CD4-positive, alpha-beta T cell (primary cell): ENCODE results near the gene SDC3. TPM values are rescaled to one million over a fixed set of nuclear protein-coding genes. Genes with fewer than 3 reads are reported as not detected.

Experiments used
- ATAC-seq: fragments of 200-7000 bp; cut with Tn5 transposase; one replicate; pipeline ENCODE4 v1.10.0; 2022; ENCODE audit warnings: mild to moderate bottlenecking; ENCODE audit not compliant: poor library complexity
- CTCF ChIA-PET: fragments of 350-600 bp; sonication (Branson Sonifier 250); formaldehyde crosslinking; loops from one replicate; lab custom pipeline; 2021; ENCODE audit warnings: antibody characterized with exemption, inconsistent platforms; lab: Charles Lee
- POLR2A ChIA-PET: fragments of 350-600 bp; sonication (Branson Sonifier 250); formaldehyde crosslinking; loops from one replicate; lab custom pipeline; 2021; ENCODE audit warnings: antibody characterized with exemption, inconsistent platforms; lab: Charles Lee
- DNase-seq, 14 experiments: peaks; one replicate each; pipeline ENCODE4 v3.0.0-alpha.2; 2013 to 2020; ENCODE audit warnings: mixed read lengths in 2 of 14
- H3K27ac ChIP-seq, 2 donors: one replicate each; pipeline versions ENCODE4 v1.5.1 to v1.7.0; 2013; ENCODE audit warnings: low read length in 2 of 2, low read depth in 1 of 2, mild to moderate bottlenecking in 1 of 2
- H3K27me3 ChIP-seq, 2 experiments: 1 replicate in 1 of 2; 2 replicates in 1 of 2; pipeline versions ENCODE4 v1.6.1 to v1.7.0; 2013; ENCODE audit warnings: low read length in 2 of 2, control low read depth in 1 of 2, mild to moderate bottlenecking in 1 of 2, moderate library complexity in 1 of 2; ENCODE audit not compliant: insufficient read depth in 2 of 2, control insufficient read depth in 1 of 2
- H3K36me3 ChIP-seq: one replicate; pipeline ENCODE4 v1.6.1; 2013; ENCODE audit warnings: low read length, control low read depth; ENCODE audit not compliant: insufficient read depth
- H3K4me1 ChIP-seq: one replicate; pipeline ENCODE4 v1.6.1; 2013; ENCODE audit warnings: low read length, control low read depth; ENCODE audit not compliant: insufficient read depth
- H3K4me3 ChIP-seq: one replicate; pipeline ENCODE4 v1.5.1; 2013; ENCODE audit warnings: mild to moderate bottlenecking, low read length, moderate library complexity
- H3K9me3 ChIP-seq, 2 experiments: 1 replicate in 1 of 2; 2 replicates in 1 of 2; pipeline versions ENCODE4 v1.6.1 to v1.7.0; 2013; ENCODE audit warnings: low read length in 2 of 2, mild to moderate bottlenecking in 2 of 2, control low read depth in 1 of 2, moderate library complexity in 1 of 2; ENCODE audit not compliant: control insufficient read depth in 1 of 2, insufficient read depth in 1 of 2
- H3K27ac Mint-ChIP-seq: one replicate; pipeline ENCODE4 v1.8.0; 2020; ENCODE audit warnings: mixed read lengths
- H3K27me3 Mint-ChIP-seq: one replicate; pipeline ENCODE4 v1.8.0; 2021; ENCODE audit warnings: mixed read lengths
- H3K36me3 Mint-ChIP-seq: one replicate; pipeline ENCODE4 v1.8.0; 2021; ENCODE audit warnings: low read depth, mixed read lengths
- H3K4me1 Mint-ChIP-seq: one replicate; pipeline ENCODE4 v1.8.0; 2021; ENCODE audit warnings: low read depth, mixed read lengths
- H3K4me3 Mint-ChIP-seq: one replicate; pipeline ENCODE4 v1.8.0; 2020; ENCODE audit warnings: mild to moderate bottlenecking, mixed read lengths
- H3K9me3 Mint-ChIP-seq: one replicate; pipeline ENCODE4 v1.8.0; 2020; ENCODE audit warnings: mixed read lengths
- CTCF ChIP-seq: fragments of 200-600 bp; IDR thresholded peaks from one replicate; pipeline ENCODE4 v1.8.0; 2022; ENCODE audit warnings: antibody characterized with exemption, mild to moderate bottlenecking
- intact Hi-C, 2 experiments: fragments of 100-400 bp; cut with DNase I in 1 of 2; cut with micrococcal nuclease in 1 of 2; formaldehyde crosslinking; loops; one replicate each; pipeline versions ENCODE4 v1.15.1 to v1.9.0; 2023 to 2025; cut with DNase I, micrococcal nuclease
- total RNA-seq, 174 experiments: library from RNA in 2 of 174; stranded (reverse) in 2 of 174; gene quantifications; one replicate each; pipeline ENCODE4 v1.2.3 and lab custom pipeline; 2021 to 2026

SDC3 gene
- total RNA-seq, 2 experiments from 2014 or later: 0.14 TPM; not detected in 1

DNA sequence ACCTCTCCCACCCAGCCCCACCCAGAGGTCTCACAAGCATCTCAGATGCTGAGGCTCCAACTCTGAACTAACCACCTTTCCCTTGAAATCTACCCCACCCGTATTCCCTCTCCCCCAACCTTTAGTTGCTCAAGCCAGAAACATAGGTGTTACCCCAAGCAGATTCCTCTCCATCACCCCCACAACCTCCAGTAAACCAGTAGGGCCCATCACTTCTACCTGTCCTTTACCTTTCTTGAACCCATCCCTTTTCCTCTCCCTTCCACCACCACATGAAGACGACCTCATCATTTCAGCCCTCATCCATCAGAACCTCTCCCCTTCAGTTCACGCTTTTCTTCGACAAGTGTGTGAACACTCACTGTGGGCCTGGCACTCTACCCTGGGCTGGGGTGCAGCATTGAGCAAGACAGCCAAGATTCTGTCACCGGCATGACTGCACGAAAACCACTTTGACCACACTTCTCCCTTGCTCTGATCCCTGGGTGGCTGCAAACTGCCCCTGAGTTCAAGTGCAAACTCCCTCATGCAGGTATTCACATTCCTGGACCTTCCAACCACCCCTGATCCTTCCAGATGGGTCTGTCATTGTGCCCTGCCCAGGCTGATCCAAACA lies 85.5 kb downstream of the SDC3 start:
- peaks cover 18% of the 10 kb centered on the region for H3K4me1 ChIP-seq
- DNase-seq (peak in 2 of 14 experiments; percentile 34 to 48), ATAC-seq (no peak)
- Mint-ChIP-seq H3K36me3 (no peaks in the 10 kb centered on the region), H3K4me3 (no peak overlapping the region), H3K4me1 (peaks cover 28% of the 10 kb centered on the region), H3K27me3 (peaks cover 86% of the 10 kb centered on the region), H3K9me3 (no peaks in the 10 kb centered on the region), H3K27ac (no peak overlapping the region)
- no peak overlapping the region for H3K27ac ChIP-seq
- ChIA-PET CTCF (interaction anchor here (0.5 kb wide), 1 partner anchor 1282 kb away, joined by 3 read pairs; no protein-coding TSS in a partner anchor), POLR2A (no interaction called here)
- intact Hi-C loops: no loop called here
- no peaks in the 10 kb centered on the region for H3K36me3 ChIP-seq
- no peak for TF ChIP-seq CTCF
- H3K4me3 ChIP-seq: no peak overlapping the region
- peaks cover 33 to 47% of the 10 kb centered on the region in 2 experiments for H3K27me3 ChIP-seq
- H3K9me3 ChIP-seq: peaks cover 0 to 8% of the 10 kb centered on the region in 2 experiments

GRCh38 chr1:30822006-30822405 lies 86.6 kb downstream of the SDC3 start:
- Mint-ChIP-seq H3K4me3 (no peak overlapping the region), H3K4me1 (peaks cover 28% of the 10 kb centered on the region), H3K27ac (no peak overlapping the region), H3K27me3 (peaks cover 86% of the 10 kb centered on the region), H3K9me3 (no peaks in the 10 kb centered on the region), H3K36me3 (no peaks in the 10 kb centered on the region)
- intact Hi-C loops: no loop called here
- CTCF ChIA-PET: no interaction called here
- POLR2A ChIA-PET: no interaction called here
- DNase-seq (no peak), ATAC-seq (no peak)
- TF ChIP-seq CTCF: no peak
- Histone ChIP-seq H3K27me3 (peaks cover 39 to 58% of the 10 kb centered on the region in 2 experiments), H3K4me1 (peaks cover 18% of the 10 kb centered on the region), H3K36me3 (no peaks in the 10 kb centered on the region), H3K9me3 (peaks cover 0 to 8% of the 10 kb centered on the region in 2 experiments), H3K4me3 (no peak overlapping the region), H3K27ac (no peak overlapping the region)

GRCh38 chr1:30820299-30820698 lies 88.3 kb downstream of the SDC3 start:
- Histone ChIP-seq H3K36me3 (no peaks in the 10 kb centered on the region), H3K4me1 (peaks cover 18% of the 10 kb centered on the region), H3K27ac (no peak overlapping the region), H3K27me3 (peaks cover 48 to 66% of the 10 kb centered on the region in 2 experiments), H3K9me3 (peaks cover 0 to 12% of the 10 kb centered on the region in 2 experiments), H3K4me3 (no peak overlapping the region)
- H3K36me3 Mint-ChIP-seq: no peaks in the 10 kb centered on the region
- ChIA-PET POLR2A (no interaction called here), CTCF (no interaction called here)
- H3K4me3 Mint-ChIP-seq: no peak overlapping the region
- no peak for TF ChIP-seq CTCF
- H3K27me3 Mint-ChIP-seq: peaks cover 78% of the 10 kb centered on the region
- peaks cover 24% of the 10 kb centered on the region for H3K4me1 Mint-ChIP-seq
- ATAC-seq: no peak
- DNase-seq: no peak
- intact Hi-C loops: no loop called here
- no peaks in the 10 kb centered on the region for H3K9me3 Mint-ChIP-seq
- no peak overlapping the region for H3K27ac Mint-ChIP-seq

Other genes starting within 250 kb of the SDC3 start
- gene MATN1, start 185.2 kb downstream of the SDC3 start, total RNA-seq: 1 to 10 TPM; 2.5 to 2.7 TPM
- 100 to 1,000 TPM; 625 to 642 TPM for gene LAPTM5, start 151.0 kb downstream of the SDC3 start, total RNA-seq
- gene PUM1, start 157.0 kb upstream of the SDC3 start, total RNA-seq: 100 to 1,000 TPM; 190 to 202 TPM